Stimulated activated CD4-positive, alpha-beta T cell treated with anti-CD3 and anti-CD28 coated beads, Interleukin-12 subunit alpha, Interleukin-12 subunit beta, amount 100 ng/mL, for 48 hours (primary cell): ENCODE measurements around the gene TMEM63C.
"Not testable (repeated sequence)": the region's sequence is repeated elsewhere in the genome, so short reads cannot be mapped to it uniquely, and the experiment has no call there.

Experiments
- DNase-seq, 3 donors: peaks; one replicate each; pipeline ENCODE4 v3.0.0-alpha.2; 2020; ENCODE audit warnings: low read depth in 2 of 3, low spot score in 1 of 3

Gene TMEM63C

GRCh38 chr14:77276295-77276935 is 94.8 kb downstream of the TMEM63C start:
- no peak for DNase-seq

GRCh38 chr14:77276959-77277358 is 95.4 kb downstream of the TMEM63C start:
- no peak for DNase-seq

GRCh38 chr14:77278461-77279230 is 97.0 kb downstream of the TMEM63C start:
- no peak for DNase-seq

- DNase-seq: no peak
These were observed 98.1 kb downstream of the TMEM63C start for GRCh38 chr14:77279719-77280118.

- not testable (repeated sequence) for DNase-seq
These were observed 99.3 kb downstream of the TMEM63C start for GRCh38 chr14:77280921-77281320.

GRCh38 chr14:77281852-77282410 is 100.3 kb downstream of the TMEM63C start:
- no peak for DNase-seq

- no peak for DNase-seq
These were observed 102.5 kb downstream of the TMEM63C start for GRCh38 chr14:77284066-77284465.

- DNase-seq: no peak
These were observed 102.9 kb downstream of the TMEM63C start for GRCh38 chr14:77284466-77284865.

- DNase-seq: no peak
These were observed 105.0 kb downstream of the TMEM63C start for GRCh38 chr14:77286576-77286975.

GRCh38 chr14:77290705-77291104 is 109.1 kb downstream of the TMEM63C start:
- DNase-seq: no peak

- DNase-seq: no peak
These were observed 114.6 kb downstream of the TMEM63C start for GRCh38 chr14:77296155-77296554.

GRCh38 chr14:77296906-77297305 is 115.3 kb downstream of the TMEM63C start:
- DNase-seq: no peak

GRCh38 chr14:77299771-77300170 is 118.2 kb downstream of the TMEM63C start:
- DNase-seq: no peak

- peak; percentile 44 to 46 (median 44) for DNase-seq
These were observed 119.5 kb downstream of the TMEM63C start for GRCh38 chr14:77301103-77301502.

GRCh38 chr14:77302926-77303325 is 121.3 kb downstream of the TMEM63C start:
- DNase-seq: peak; percentile 45 to 58 (median 48)

- peak in 2 of 3 donors; percentile 33 to 36 for DNase-seq
These were observed 122.0 kb downstream of the TMEM63C start for GRCh38 chr14:77303417-77304156.

GRCh38 chr14:77305696-77306095 is 124.1 kb downstream of the TMEM63C start:
- DNase-seq: no peak

GRCh38 chr14:77306416-77306815 is 124.8 kb downstream of the TMEM63C start:
- no peak for DNase-seq

- no peak for DNase-seq
These were observed 125.4 kb downstream of the TMEM63C start for GRCh38 chr14:77306851-77307496.
